Left lung (tissue), 10 donors: ENCODE results near the gene CSRP3. TPM values are rescaled to one million over a fixed set of nuclear protein-coding genes. Genes with fewer than 3 reads are reported as not detected.

Experiments used
- ATAC-seq: fragments of 200-7000 bp; cut with Tn5 transposase; one replicate; pipeline ENCODE4 v1.9.1; 2020; ENCODE audit warnings: moderate library complexity
- DNase-seq, 4 donors: peaks; one replicate each; pipeline ENCODE4 v3.0.0-alpha.2; 2013 to 2020
- H3K27ac ChIP-seq, 2 donors: fragments of 200-600 bp; sonication (generic) in 1 of 2; one replicate each; pipeline versions ENCODE4 v1.5.0 to v1.8.0; 2020 to 2021
- H3K27me3 ChIP-seq, 2 donors: fragments of 200-600 bp; sonication (generic) in 1 of 2; one replicate each; pipeline versions ENCODE4 v1.5.0 to v1.8.0; 2020 to 2021
- H3K36me3 ChIP-seq, 2 donors: fragments of 200-600 bp; sonication (generic) in 1 of 2; one replicate each; pipeline versions ENCODE4 v1.5.0 to v1.8.0; 2020 to 2021
- H3K4me1 ChIP-seq, 2 donors: fragments of 200-600 bp; one replicate each; pipeline ENCODE4 v1.8.0; 2021
- H3K4me3 ChIP-seq, 2 donors: fragments of 200-600 bp; sonication (generic) in 1 of 2; one replicate each; pipeline versions ENCODE4 v1.5.0 to v1.8.0; 2020 to 2021; ENCODE audit warnings: mild to moderate bottlenecking in 1 of 2
- H3K9me3 ChIP-seq, 2 donors: fragments of 200-600 bp; sonication (generic) in 1 of 2; one replicate each; pipeline versions ENCODE4 v1.5.0 to v1.8.0; 2020 to 2021
- intact Hi-C, 2 donors: fragments of 100-400 bp; cut with DNase I; formaldehyde crosslinking; loops; one replicate each; pipeline versions ENCODE4 v1.11.2 to v1.14.2; 2022
- polyA plus RNA-seq, 6 donors: library from polyadenylated mRNA; unstranded; fragments of 120-200 nt; gene quantifications; one replicate each; pipeline ENCODE4 v1.2.1, GENCODE V29; 2013; ENCODE audit not compliant: insufficient read length in 6 of 6
- total RNA-seq, 2 donors: library from RNA; stranded (reverse); fragmentation: NEBNext Ultra II Directional; extraction: Animal tissue kit (Norgen Biotek cat#: 25700); gene quantifications; one replicate each; pipeline ENCODE4 v1.2.1, GENCODE V29; 2021
- TF ChIP-seq, protein P1 (sequence below), 2 donors: fragments of 200-600 bp; sonication (generic) in 1 of 2; IDR thresholded peaks; one replicate each; pipeline versions ENCODE4 v1.5.0 to v1.8.0; 2021; ENCODE audit warnings: antibody characterized with exemption in 2 of 2
- donor health status: DM: no; HTN: yes; CAD: no.
- donor health status: DM: no; HTN: no; CAD: no.

CSRP3 gene
- total and polyA plus RNA-seq, 8 donors: 0.23 to 1.4 (median 0.42) TPM; not detected in 1

DNA sequence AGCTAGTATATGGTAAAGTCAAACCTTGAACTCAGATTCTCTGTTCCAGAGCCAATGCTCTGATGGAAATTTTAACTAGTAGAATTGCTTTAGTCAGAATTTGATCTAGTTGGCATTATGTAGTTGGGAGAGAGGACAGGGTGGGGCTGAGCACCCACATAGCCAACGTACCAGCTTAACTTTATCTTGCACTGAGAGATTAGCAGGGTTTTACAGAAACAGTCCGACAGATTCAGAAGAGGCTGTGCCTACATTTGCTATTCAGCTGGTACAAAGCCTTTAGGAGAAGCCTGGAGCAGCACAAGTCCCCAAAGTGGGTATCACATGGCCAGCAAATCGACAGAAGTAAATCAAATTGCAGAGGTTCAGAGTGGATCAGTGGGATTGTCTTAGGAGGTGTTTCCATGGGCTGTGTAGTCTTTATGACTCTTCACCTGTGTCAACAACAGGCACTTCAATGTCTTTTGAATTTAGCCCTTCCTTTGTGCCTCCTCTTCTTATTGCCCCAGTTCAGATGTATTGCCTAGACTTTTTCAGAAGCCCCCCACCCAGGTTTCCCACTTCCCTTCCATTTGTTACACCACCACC is 7.3 kb upstream of the CSRP3 start:
- ATAC-seq: no peak
- peaks cover 0 to 12% of the 10 kb centered on the region in 2 donors for H3K27me3 ChIP-seq

DNA sequence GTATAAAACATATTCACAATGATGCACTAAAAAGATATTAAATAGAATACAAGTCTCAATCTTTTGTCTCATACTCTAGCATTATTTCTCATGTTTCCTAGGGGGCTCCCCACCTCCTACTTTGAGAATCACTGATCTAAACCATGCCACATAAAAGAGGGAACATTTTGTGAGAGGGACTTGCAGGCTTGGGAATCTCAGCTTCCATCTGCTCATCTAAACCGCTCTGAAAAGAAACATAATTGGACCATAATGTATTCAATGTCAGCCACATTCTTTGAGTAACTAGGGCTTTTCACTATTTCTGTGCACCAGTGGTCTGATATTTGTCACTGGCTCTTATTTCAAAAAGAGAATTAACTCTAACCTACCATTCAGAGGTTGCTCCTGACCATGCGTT is 6.4 kb upstream of the CSRP3 start:
- Histone ChIP-seq H3K4me1 (no peaks in the 10 kb centered on the region), H3K9me3 (no peaks in the 10 kb centered on the region), H3K36me3 (no peaks in the 10 kb centered on the region), H3K27me3 (peaks cover 0 to 7% of the 10 kb centered on the region in 2 donors), H3K4me3 (no peak overlapping the region), H3K27ac (no peak overlapping the region)
- intact Hi-C loops: no loop called here
- no peak for ATAC-seq
- no peak for DNase-seq
- TF ChIP-seq, protein P1, sequence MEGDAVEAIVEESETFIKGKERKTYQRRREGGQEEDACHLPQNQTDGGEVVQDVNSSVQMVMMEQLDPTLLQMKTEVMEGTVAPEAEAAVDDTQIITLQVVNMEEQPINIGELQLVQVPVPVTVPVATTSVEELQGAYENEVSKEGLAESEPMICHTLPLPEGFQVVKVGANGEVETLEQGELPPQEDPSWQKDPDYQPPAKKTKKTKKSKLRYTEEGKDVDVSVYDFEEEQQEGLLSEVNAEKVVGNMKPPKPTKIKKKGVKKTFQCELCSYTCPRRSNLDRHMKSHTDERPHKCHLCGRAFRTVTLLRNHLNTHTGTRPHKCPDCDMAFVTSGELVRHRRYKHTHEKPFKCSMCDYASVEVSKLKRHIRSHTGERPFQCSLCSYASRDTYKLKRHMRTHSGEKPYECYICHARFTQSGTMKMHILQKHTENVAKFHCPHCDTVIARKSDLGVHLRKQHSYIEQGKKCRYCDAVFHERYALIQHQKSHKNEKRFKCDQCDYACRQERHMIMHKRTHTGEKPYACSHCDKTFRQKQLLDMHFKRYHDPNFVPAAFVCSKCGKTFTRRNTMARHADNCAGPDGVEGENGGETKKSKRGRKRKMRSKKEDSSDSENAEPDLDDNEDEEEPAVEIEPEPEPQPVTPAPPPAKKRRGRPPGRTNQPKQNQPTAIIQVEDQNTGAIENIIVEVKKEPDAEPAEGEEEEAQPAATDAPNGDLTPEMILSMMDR (IDR thresholded peaks at IDR 0.05): no peak

More for the DNA sequence above, 7.3 kb upstream of the CSRP3 start:
- H3K4me1 ChIP-seq: no peaks in the 10 kb centered on the region
- TF ChIP-seq, protein P1 (IDR thresholded peaks at IDR 0.05): no peak
- no peak overlapping the region for H3K4me3 ChIP-seq
- no peak for DNase-seq
- H3K27ac ChIP-seq: no peak overlapping the region
- H3K36me3 ChIP-seq: no peaks in the 10 kb centered on the region
- H3K9me3 ChIP-seq: no peaks in the 10 kb centered on the region
- intact Hi-C loops: no loop called here

DNA sequence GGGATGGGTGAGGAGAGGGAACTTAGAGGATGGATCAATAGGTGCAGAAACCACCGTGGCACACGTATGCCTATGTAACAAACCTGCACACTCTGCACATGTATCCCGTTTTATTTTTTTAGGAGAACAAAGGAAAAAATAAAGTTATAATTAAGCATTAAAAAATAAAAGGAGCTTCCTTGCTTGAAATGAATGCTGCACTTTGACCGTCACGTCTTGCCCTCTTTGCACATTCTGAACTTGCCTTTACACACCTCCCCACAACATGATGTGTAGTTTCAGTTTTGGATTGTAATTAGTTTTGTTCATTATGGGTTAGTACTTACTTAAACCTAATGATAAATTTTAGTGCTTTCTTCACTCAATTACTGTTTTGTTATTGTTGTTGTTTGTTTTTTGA is 3.1 kb upstream of the CSRP3 start:
- H3K4me1 ChIP-seq: no peaks in the 10 kb centered on the region
- no peak overlapping the region for H3K27ac ChIP-seq
- ATAC-seq: no peak
- H3K36me3 ChIP-seq: no peaks in the 10 kb centered on the region
- no peak overlapping the region for H3K4me3 ChIP-seq
- DNase-seq: no peak
- TF ChIP-seq, protein P1 (IDR thresholded peaks at IDR 0.05): no peak
- H3K9me3 ChIP-seq: no peaks in the 10 kb centered on the region
- intact Hi-C loops: no loop called here
- peaks cover 0 to 11% of the 10 kb centered on the region in 2 donors for H3K27me3 ChIP-seq

DNA sequence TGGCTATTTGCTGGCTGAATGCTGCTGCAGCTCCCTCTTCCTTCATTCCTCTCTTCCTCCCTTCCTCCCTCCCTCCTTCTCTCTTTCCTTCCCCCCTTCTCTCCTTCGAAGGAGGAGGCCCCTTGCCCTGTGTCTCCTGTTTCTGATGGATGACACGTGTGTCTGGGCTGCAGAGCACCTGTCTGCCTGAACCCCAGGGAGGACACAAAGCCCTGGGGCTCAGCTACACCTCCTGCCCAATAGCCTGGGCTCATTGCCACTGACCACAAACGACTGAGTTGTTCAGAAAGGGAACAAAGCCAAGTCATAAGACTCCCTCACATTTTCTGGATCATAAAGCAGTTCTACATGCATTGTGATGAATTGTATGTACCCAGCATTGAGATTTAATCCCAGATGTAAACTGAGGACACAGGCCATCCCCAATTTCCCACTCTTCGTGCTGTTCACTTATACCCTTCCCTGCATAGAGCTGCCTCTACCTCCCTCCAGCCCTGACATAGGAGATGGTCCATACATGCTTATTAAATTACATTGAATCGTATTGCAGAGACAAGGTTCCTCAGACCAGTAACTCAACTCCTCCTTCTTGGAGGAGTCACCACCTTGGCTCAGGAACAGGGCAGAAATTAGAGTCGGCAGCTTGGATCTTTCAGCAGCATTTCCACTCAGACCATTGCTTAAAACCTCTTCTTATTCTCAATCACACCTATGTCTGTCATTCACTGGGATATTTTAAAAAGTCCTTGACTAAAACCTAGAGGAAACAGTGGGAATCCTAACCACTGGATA is 1.2 kb downstream of the CSRP3 start:
- ATAC-seq: peak; percentile 86
- peak in 2 of 4 donors; percentile 24 to 55 for DNase-seq
- Histone ChIP-seq H3K27ac (no peak overlapping the region), H3K4me1 (no peaks in the 10 kb centered on the region), H3K36me3 (no peaks in the 10 kb centered on the region), H3K9me3 (no peaks in the 10 kb centered on the region), H3K27me3 (peaks cover 0 to 11% of the 10 kb centered on the region in 2 donors), H3K4me3 (no peak overlapping the region)
- intact Hi-C loops: no loop called here
- TF ChIP-seq, protein P1 (IDR thresholded peaks at IDR 0.05): no peak

DNA sequence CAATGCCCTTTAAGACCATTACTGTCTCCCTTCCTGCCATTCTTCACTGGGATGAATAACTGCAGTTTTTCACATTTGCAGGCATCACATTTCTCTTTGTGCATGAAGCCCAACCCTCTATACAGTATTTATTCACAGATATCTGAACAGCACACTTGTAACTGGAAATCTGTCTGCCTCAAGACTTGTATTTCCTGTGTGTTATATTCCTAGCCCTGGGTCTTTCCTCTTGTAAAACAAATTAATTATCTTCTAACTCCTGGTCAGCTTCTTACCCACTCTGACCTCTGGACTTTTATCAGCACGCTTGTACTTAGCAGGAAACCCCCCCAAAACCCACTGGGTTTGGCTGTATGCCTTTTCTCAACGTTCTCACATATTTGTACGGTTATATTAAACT is 2.0 kb downstream of the CSRP3 start:
- intact Hi-C loops: no loop called here
- DNase-seq (peak in 1 of 4 donors; percentile 26), ATAC-seq (no peak)
- peaks cover 0 to 11% of the 10 kb centered on the region in 2 donors for H3K27me3 ChIP-seq
- H3K27ac ChIP-seq: no peak overlapping the region
- TF ChIP-seq, protein P1 (IDR thresholded peaks at IDR 0.05): no peak
- H3K4me3 ChIP-seq: no peak overlapping the region
- no peaks in the 10 kb centered on the region for H3K4me1 ChIP-seq
- H3K36me3 ChIP-seq: no peaks in the 10 kb centered on the region
- H3K9me3 ChIP-seq: no peaks in the 10 kb centered on the region
